ENCODE results near the gene AP1S2.

DNA sequence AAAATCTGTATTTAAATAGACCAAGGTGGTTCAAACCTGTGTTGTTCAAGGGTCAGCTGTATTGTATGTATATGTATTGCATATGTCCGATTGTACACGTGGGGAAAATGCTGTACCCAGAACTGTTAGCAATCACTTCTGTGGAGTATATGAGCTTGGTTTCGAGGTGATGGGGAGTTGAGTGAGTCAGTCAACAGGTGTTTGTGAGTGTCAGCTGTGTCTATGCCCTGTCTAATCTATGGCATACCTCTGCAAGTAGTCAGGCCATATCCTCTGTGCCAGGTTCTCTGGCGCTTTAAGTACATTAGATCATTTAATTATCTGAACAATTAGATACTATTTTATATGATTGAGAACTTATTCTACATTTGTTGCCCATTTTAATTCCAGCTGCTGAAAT is 56.9 kb downstream of the AP1S2 start:
- TF ChIP-seq, protein P1, sequence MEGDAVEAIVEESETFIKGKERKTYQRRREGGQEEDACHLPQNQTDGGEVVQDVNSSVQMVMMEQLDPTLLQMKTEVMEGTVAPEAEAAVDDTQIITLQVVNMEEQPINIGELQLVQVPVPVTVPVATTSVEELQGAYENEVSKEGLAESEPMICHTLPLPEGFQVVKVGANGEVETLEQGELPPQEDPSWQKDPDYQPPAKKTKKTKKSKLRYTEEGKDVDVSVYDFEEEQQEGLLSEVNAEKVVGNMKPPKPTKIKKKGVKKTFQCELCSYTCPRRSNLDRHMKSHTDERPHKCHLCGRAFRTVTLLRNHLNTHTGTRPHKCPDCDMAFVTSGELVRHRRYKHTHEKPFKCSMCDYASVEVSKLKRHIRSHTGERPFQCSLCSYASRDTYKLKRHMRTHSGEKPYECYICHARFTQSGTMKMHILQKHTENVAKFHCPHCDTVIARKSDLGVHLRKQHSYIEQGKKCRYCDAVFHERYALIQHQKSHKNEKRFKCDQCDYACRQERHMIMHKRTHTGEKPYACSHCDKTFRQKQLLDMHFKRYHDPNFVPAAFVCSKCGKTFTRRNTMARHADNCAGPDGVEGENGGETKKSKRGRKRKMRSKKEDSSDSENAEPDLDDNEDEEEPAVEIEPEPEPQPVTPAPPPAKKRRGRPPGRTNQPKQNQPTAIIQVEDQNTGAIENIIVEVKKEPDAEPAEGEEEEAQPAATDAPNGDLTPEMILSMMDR (IDR thresholded peaks at IDR 0.05; ENCODE audit: control extremely low read depth in 1 of 3, insufficient read depth in 1 of 3, low read depth in 1 of 3, low read length in 3 of 3), result no peak
- no peak for TF ChIP-seq RAD21 (IDR thresholded peaks at IDR 0.05 in 1 of 2, conservative IDR thresholded peaks at IDR 0.05 in 1 of 2; ENCODE audit: low read depth in 2 of 2, low read length in 2 of 2)
- TF ChIP-seq EZH2 (IDR thresholded peaks at IDR 0.05; ENCODE audit: low read depth, low read length, severe bottlenecking), result no peak
- no peak for TF ChIP-seq MAX (IDR thresholded peaks at IDR 0.05)
- no peak for TF ChIP-seq RFX5 (IDR thresholded peaks at IDR 0.05; ENCODE audit: borderline replicate concordance, low read depth, low read length)
- no peak for TF ChIP-seq SIN3A (conservative IDR thresholded peaks at IDR 0.05 in 1 of 2, IDR thresholded peaks at IDR 0.05 in 1 of 2; ENCODE audit: low read depth in 1 of 2, low read length in 2 of 2)
